Body of pancreas (tissue), 4 donors: ENCODE measurements around the gene CCR9. TPM values are rescaled to one million over a fixed set of nuclear protein-coding genes. Genes with fewer than 3 reads are reported as not detected.

Experiments used
- ATAC-seq: fragments of 150-250 bp; one replicate; pipeline ENCODE4 v1.9.1; 2016
- DNase-seq, 4 donors: peaks; one replicate each; pipeline ENCODE4 v3.0.0-alpha.2; 2019
- H3K27ac ChIP-seq, 4 donors: fragments of 200-600 bp; sonication (generic); 1 replicate in 3 of 4; 2 replicates in 1 of 4; pipeline versions ENCODE4 v1.5.1 to v1.6.1; 2016 to 2019; ENCODE audit warnings: mild to moderate bottlenecking in 1 of 4, mixed read lengths in 1 of 4, moderate library complexity in 1 of 4
- H3K27me3 ChIP-seq, 2 donors: fragments of 200-600 bp; sonication (generic); one replicate each; pipeline ENCODE4 v1.6.0; 2016; ENCODE audit warnings: mild to moderate bottlenecking in 1 of 2
- H3K36me3 ChIP-seq, 2 donors: fragments of 200-600 bp; sonication (generic); replicated peaks in 1 of 2; 2 replicates each; pipeline ENCODE4 v1.5.1; 2016; ENCODE audit warnings: low read depth in 2 of 2; ENCODE audit not compliant: insufficient read depth in 1 of 2
- H3K4me1 ChIP-seq: fragments of 200-600 bp; sonication (generic); one replicate; pipeline ENCODE4 v1.6.0; 2016
- H3K4me3 ChIP-seq, 2 donors: fragments of 200-600 bp; sonication (generic); 1 replicate in 1 of 2; 2 replicates in 1 of 2; pipeline ENCODE4 v1.5.1; 2016 to 2019
- H3K9me3 ChIP-seq, 3 donors: fragments of 200-600 bp; sonication (generic); 1 replicate in 2 of 3; 2 replicates in 1 of 3; pipeline ENCODE4 v1.5.1; 2016
- CTCF ChIP-seq, 7 experiments: fragments of 450-650 bp in 4 of 7; fragments of 200-600 bp in 3 of 7; sonication (generic) in 3 of 7; IDR thresholded peaks; one replicate each; pipeline ENCODE4 v1.5.1; 2016 to 2019; ENCODE audit warnings: antibody characterized with exemption in 7 of 7
- POLR2A ChIP-seq, 3 donors: fragments of 450-650 bp; IDR thresholded peaks; one replicate each; pipeline ENCODE4 v1.6.1; 2016; ENCODE audit warnings: antibody characterized with exemption in 3 of 3, mild to moderate bottlenecking in 2 of 3
- WGBS, 2 donors: methylation state at CpG; one replicate each; pipeline ENCODE4 v1.1.5; 2017; 5-methylcytosine and 5-hydroxymethylcytosine counted together
- intact Hi-C: fragments of 100-400 bp; cut with DNase I; formaldehyde crosslinking; loops from one replicate; pipeline ENCODE4 v1.15.1; 2023
- total RNA-seq, 2 donors: library from RNA; depleted of rRNA; stranded (reverse); fragments of >200 nt; gene quantifications; one replicate each; pipeline ENCODE4 v1.1.0, GENCODE V29; 2016

The CCR9 gene
- total RNA-seq, 2 donors from 2014 or later, result not detected

DNA sequence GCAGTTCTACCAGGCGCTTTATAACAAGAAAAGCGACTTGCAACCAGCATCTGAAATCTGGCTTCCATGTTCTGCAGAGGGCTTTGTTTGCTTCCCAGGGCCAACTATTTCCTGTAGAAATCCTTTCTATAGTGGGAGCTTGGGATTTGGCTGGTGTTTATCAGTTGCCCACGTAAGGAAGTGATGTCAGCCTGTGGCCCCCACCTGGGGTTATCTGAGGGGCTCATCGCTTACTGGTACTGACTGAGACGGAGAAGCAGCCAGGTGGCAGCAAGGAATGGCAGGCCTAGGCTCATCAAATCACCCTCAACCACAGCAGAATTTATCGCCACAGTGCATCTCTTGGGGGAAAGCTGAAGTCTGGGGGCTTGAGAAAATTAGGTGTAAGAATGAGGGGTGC lies 14.6 kb upstream of the CCR9 start:
- intact Hi-C loops, result no loop called here

GRCh38 chr3:45872569-45872968 lies 13.8 kb upstream of the CCR9 start:
- intact Hi-C loops, result no loop called here
- H3K4me1 ChIP-seq, result no peaks in the 10 kb centered on the region
- no peaks in the 10 kb centered on the region for H3K9me3 ChIP-seq
- ATAC-seq, result no peak
- WGBS, 2 donors, result 68 to 77% methylated on average over 2 of the region's 2 CpGs
- H3K4me3 ChIP-seq, result no peak overlapping the region
- TF ChIP-seq CTCF (IDR thresholded peaks at IDR 0.05), result no peak
- TF ChIP-seq POLR2A (IDR thresholded peaks at IDR 0.05), result no peak
- no peak for DNase-seq
- H3K36me3 ChIP-seq, result no peaks in the 10 kb centered on the region
- no peak overlapping the region for H3K27ac ChIP-seq
- no peaks in the 10 kb centered on the region for H3K27me3 ChIP-seq

More for the DNA sequence above, 14.6 kb upstream of the CCR9 start:
- Histone ChIP-seq H3K27me3 (no peaks in the 10 kb centered on the region), H3K9me3 (no peaks in the 10 kb centered on the region), H3K4me1 (no peaks in the 10 kb centered on the region), H3K27ac (no peak overlapping the region), H3K4me3 (no peak overlapping the region), H3K36me3 (no peaks in the 10 kb centered on the region)
- 82 to 92% methylated on average over 6 of the region's 6 CpGs for WGBS, 2 donors
- no peak for TF ChIP-seq CTCF (IDR thresholded peaks at IDR 0.05)
- no peak for TF ChIP-seq POLR2A (IDR thresholded peaks at IDR 0.05)
- ATAC-seq, result no peak
- DNase-seq, result no peak

DNA sequence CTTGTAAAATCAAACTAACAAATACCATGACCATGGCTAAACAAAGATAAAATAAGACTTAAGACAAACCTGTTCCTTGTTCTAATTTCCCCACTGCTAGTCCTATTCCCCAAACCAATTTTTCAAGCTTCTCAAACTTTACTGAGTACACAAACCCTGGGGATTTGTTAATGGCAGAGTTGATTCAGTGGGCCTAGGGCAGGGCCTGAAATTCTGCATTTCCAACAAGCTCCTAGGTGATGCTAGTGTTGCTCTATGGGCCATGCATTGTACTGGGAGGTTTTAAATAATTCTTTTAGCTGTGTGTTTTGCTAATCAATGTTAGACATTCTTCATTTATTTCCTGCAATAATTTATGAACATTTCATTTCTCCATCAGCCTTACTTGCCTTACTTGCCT lies 13.3 kb upstream of the CCR9 start:
- no peak overlapping the region for H3K27ac ChIP-seq
- H3K36me3 ChIP-seq, result no peaks in the 10 kb centered on the region
- no peaks in the 10 kb centered on the region for H3K27me3 ChIP-seq
- DNase-seq (no peak), ATAC-seq (no peak)
- intact Hi-C loops, result no loop called here
- H3K4me3 ChIP-seq, result no peak overlapping the region
- no peaks in the 10 kb centered on the region for H3K4me1 ChIP-seq
- TF ChIP-seq POLR2A (IDR thresholded peaks at IDR 0.05), result no peak
- TF ChIP-seq CTCF (IDR thresholded peaks at IDR 0.05), result no peak
- no peaks in the 10 kb centered on the region for H3K9me3 ChIP-seq

DNA sequence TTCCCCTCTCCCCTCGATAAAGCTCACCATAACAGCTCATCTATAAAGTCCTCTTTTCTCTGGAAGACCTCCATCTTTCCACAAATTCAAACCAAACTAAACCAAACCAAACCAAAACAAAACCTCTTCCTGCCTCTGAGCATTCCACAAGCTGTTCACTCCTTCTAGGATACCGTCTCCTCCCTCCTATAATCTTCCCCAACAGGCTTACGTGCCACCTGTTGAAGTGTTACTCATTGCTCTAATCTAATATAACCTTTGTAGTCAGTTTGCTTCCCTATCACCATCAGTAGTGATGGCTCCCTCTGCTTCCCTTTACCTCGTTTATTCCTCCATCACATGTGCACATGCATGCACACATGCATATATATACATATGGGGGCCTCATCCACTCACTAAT lies 12.7 kb upstream of the CCR9 start:
- H3K36me3 ChIP-seq, result no peaks in the 10 kb centered on the region
- TF ChIP-seq CTCF (IDR thresholded peaks at IDR 0.05) (no peak), POLR2A (IDR thresholded peaks at IDR 0.05) (no peak)
- H3K4me3 ChIP-seq, result no peak overlapping the region
- no peaks in the 10 kb centered on the region for H3K27me3 ChIP-seq
- 83 to 91% methylated on average over 4 of the region's 4 CpGs for WGBS, 2 donors
- H3K27ac ChIP-seq, result no peak overlapping the region
- H3K4me1 ChIP-seq, result no peaks in the 10 kb centered on the region
- no peak for ATAC-seq
- no peaks in the 10 kb centered on the region for H3K9me3 ChIP-seq
- intact Hi-C loops, result no loop called here
- DNase-seq, result no peak

GRCh38 chr3:45874677-45875346 lies 11.5 kb upstream of the CCR9 start:
- Histone ChIP-seq H3K36me3 (no peaks in the 10 kb centered on the region), H3K27ac (no peak overlapping the region), H3K27me3 (no peaks in the 10 kb centered on the region), H3K9me3 (no peaks in the 10 kb centered on the region), H3K4me3 (no peak overlapping the region), H3K4me1 (no peaks in the 10 kb centered on the region)
- intact Hi-C loops, result no loop called here
- no peak for TF ChIP-seq POLR2A (IDR thresholded peaks at IDR 0.05)
- TF ChIP-seq CTCF (IDR thresholded peaks at IDR 0.05), result no peak
- 83 to 84% methylated on average over 5 of the region's 5 CpGs for WGBS, 2 donors
- no peak for ATAC-seq
- DNase-seq, result no peak
